AG10803 (cell line): Measurements from ENCODE around the gene JPH2.

Source experiments
- DNase-seq: peaks from one replicate; pipeline ENCODE4 v3.0.0; 2010; ENCODE audit warnings: low read depth
- H3K4me3 ChIP-seq: 2 replicates; pipeline ENCODE4 v1.5.1; 2011; ENCODE audit warnings: mild to moderate bottlenecking, low read length, control low read depth
- CTCF ChIP-seq: conservative IDR thresholded peaks from 2 replicates; pipeline ENCODE4 v1.5.1; 2011; ENCODE audit warnings: mild to moderate bottlenecking, low read length, control low read depth, inconsistent platforms

Gene JPH2

GRCh38 chr20:44146272-44146671 is 40.7 kb downstream of the JPH2 start:
- H3K4me3 ChIP-seq: no peak overlapping the region
- no peak for TF ChIP-seq CTCF
- no peak for DNase-seq

GRCh38 chr20:44145131-44145775 is 41.7 kb downstream of the JPH2 start:
- no peak for TF ChIP-seq CTCF
- DNase-seq: no peak
- H3K4me3 ChIP-seq: no peak overlapping the region

GRCh38 chr20:44143936-44144335 is 43.1 kb downstream of the JPH2 start:
- no peak for TF ChIP-seq CTCF
- no peak for DNase-seq
- H3K4me3 ChIP-seq: no peak overlapping the region

- no peak for TF ChIP-seq CTCF
- no peak overlapping the region for H3K4me3 ChIP-seq
- DNase-seq: peak; percentile 77
These were observed 44.6 kb downstream of the JPH2 start for GRCh38 chr20:44142413-44142812.

- no peak for TF ChIP-seq CTCF
- H3K4me3 ChIP-seq: no peak overlapping the region
- DNase-seq: no peak
These were observed 45.1 kb downstream of the JPH2 start for GRCh38 chr20:44141873-44142272.

GRCh38 chr20:44138867-44139266 is 48.1 kb downstream of the JPH2 start:
- TF ChIP-seq CTCF: no peak
- no peak overlapping the region for H3K4me3 ChIP-seq
- DNase-seq: no peak

- H3K4me3 ChIP-seq: no peak overlapping the region
- TF ChIP-seq CTCF: no peak
- peak; percentile 65 for DNase-seq
These were observed 49.7 kb downstream of the JPH2 start for GRCh38 chr20:44137266-44137801.
